MM.1S (cell line): ENCODE measurements around the gene OR8B12.

Experiments
- EZH2phosphoT487 ChIP-seq: fragments of 300-600 bp; sonication (generic); IDR thresholded peaks from 2 replicates; pipeline ENCODE4 v1.6.1; 2018; ENCODE audit warnings: antibody characterized with exemption, low read length
- TF ChIP-seq, protein P1 (sequence below): fragments of 300-600 bp; sonication (generic); IDR thresholded peaks from 2 replicates; pipeline ENCODE4 v1.5.1; 2016; ENCODE audit warnings: antibody characterized with exemption, low read length, mixed read lengths

DNA sequence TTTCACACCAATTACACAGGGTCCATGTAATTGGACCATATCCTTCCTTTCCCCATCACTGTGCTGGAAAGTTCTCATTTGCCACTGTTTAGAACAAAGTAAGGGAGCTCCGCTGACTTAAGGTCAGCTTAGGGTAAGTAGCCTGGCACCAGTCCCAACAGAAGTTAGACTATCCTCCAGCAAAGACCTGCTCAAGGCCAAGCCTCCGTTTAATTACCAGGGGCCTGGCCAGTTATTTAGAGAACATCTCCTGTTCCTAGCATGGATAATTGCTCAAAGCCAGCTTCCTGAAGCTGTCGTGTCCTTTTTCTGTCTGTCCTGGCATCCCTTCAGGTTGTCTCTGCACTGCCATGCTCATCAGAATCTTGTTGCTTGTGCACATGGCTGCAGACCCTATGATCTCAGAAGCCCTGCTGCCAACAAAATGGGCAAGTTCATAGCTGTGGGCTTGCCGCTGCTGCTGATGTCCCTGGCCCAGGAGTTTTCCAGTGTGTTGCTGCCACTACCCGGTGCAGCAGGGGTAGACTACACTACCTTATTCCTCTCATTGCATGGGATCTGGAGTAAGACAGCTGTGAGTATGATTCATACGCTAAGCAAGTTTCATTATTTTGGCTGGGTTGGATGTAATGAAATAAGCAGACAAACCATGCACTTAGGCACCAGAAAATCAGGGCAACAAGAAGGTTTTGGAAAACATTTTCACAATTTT is 34.4 kb upstream of the OR8B12 start:
- TF ChIP-seq, protein P1, sequence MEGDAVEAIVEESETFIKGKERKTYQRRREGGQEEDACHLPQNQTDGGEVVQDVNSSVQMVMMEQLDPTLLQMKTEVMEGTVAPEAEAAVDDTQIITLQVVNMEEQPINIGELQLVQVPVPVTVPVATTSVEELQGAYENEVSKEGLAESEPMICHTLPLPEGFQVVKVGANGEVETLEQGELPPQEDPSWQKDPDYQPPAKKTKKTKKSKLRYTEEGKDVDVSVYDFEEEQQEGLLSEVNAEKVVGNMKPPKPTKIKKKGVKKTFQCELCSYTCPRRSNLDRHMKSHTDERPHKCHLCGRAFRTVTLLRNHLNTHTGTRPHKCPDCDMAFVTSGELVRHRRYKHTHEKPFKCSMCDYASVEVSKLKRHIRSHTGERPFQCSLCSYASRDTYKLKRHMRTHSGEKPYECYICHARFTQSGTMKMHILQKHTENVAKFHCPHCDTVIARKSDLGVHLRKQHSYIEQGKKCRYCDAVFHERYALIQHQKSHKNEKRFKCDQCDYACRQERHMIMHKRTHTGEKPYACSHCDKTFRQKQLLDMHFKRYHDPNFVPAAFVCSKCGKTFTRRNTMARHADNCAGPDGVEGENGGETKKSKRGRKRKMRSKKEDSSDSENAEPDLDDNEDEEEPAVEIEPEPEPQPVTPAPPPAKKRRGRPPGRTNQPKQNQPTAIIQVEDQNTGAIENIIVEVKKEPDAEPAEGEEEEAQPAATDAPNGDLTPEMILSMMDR = no peak
- TF ChIP-seq EZH2phosphoT487 = no peak
